B cell (primary cell): ENCODE data around the gene ARHGAP26. TPM values are rescaled to one million over a fixed set of nuclear protein-coding genes. Genes with fewer than 3 reads are reported as not detected.

Experiments used
- ATAC-seq: fragments of 200-7000 bp; cut with Tn5 transposase; one replicate; pipeline ENCODE4 v1.10.0; 2021; ENCODE audit warnings: low read depth, mild to moderate bottlenecking, moderate number of reproducible peaks, moderate library complexity
- CTCF ChIA-PET: fragments of 350-600 bp; sonication (Branson Sonifier 250); formaldehyde crosslinking; loops from one replicate; lab custom pipeline; 2021; ENCODE audit warnings: antibody characterized with exemption, inconsistent platforms; lab: Charles Lee
- POLR2A ChIA-PET: fragments of 350-600 bp; sonication (Branson Sonifier 250); formaldehyde crosslinking; loops from one replicate; lab custom pipeline; 2021; ENCODE audit warnings: antibody characterized with exemption; lab: Charles Lee
- DNase-seq: peaks from one replicate; pipeline ENCODE4 v3.0.0; 2013
- H2AFZ ChIP-seq: 2 replicates; pipeline ENCODE4 v1.6.1; 2012; ENCODE audit warnings: mild to moderate bottlenecking, low read depth, low read length; ENCODE audit not compliant: insufficient read depth, poor library complexity, severe bottlenecking
- H3K27ac ChIP-seq, 2 donors: 1 replicate in 1 of 2; 2 replicates in 1 of 2; pipeline ENCODE4 v1.5.1; 2012 to 2013; ENCODE audit warnings: low read length in 2 of 2, mild to moderate bottlenecking in 2 of 2, moderate library complexity in 1 of 2
- H3K27me3 ChIP-seq, 4 experiments: fragments of 200-600 bp in 1 of 4; sonication (generic) in 1 of 4; replicated peaks in 1 of 4; 1 replicate in 2 of 4; 2 replicates in 2 of 4; pipeline versions ENCODE4 v1.6.1 to v1.7.0; 2013 to 2016; ENCODE audit warnings: low read length in 3 of 4, mild to moderate bottlenecking in 2 of 4, mixed read lengths in 1 of 4, moderate library complexity in 1 of 4; ENCODE audit not compliant: insufficient read depth in 4 of 4, control insufficient read depth in 3 of 4; ENCODE audit errors: control extremely low read depth in 1 of 4
- H3K36me3 ChIP-seq, 2 experiments: replicated peaks in 1 of 2; 1 replicate in 1 of 2; 2 replicates in 1 of 2; pipeline versions ENCODE4 v1.6.1 to v1.7.1; 2013; ENCODE audit warnings: low read length in 1 of 2; ENCODE audit not compliant: insufficient read depth in 2 of 2, control insufficient read depth in 1 of 2; ENCODE audit errors: control extremely low read depth in 1 of 2, extremely low read depth in 1 of 2
- H3K4me1 ChIP-seq, 2 donors: fragments of 200-600 bp in 1 of 2; sonication (generic) in 1 of 2; 1 replicate in 1 of 2; 2 replicates in 1 of 2; pipeline versions ENCODE4 v1.5.1 to v1.6.1; 2013 to 2017; ENCODE audit warnings: low read length in 2 of 2; ENCODE audit not compliant: control insufficient read depth in 2 of 2, insufficient read depth in 2 of 2
- H3K4me2 ChIP-seq: replicated peaks from 2 replicates; pipeline ENCODE3; 2012; ENCODE audit warnings: mild to moderate bottlenecking, low read depth, low read length; ENCODE audit not compliant: poor library complexity, severe bottlenecking
- H3K4me3 ChIP-seq, 5 experiments: fragments of 200-600 bp in 1 of 5; sonication (generic) in 1 of 5; 1 replicate in 3 of 5; 2 replicates in 2 of 5; pipeline versions ENCODE4 v1.5.1 to v1.7.0; 2011 to 2016; ENCODE audit warnings: low read length in 4 of 5, mild to moderate bottlenecking in 4 of 5, low read depth in 2 of 5, control low read depth in 1 of 5, moderate library complexity in 1 of 5; ENCODE audit not compliant: insufficient read depth in 1 of 5; ENCODE audit errors: control extremely low read depth in 1 of 5, extremely low read depth in 1 of 5
- H3K79me2 ChIP-seq: fragments of 200-600 bp; sonication (generic); one replicate; pipeline ENCODE4 v1.6.0; 2016; ENCODE audit warnings: low read length; ENCODE audit not compliant: control insufficient read depth, insufficient read depth
- H3K9ac ChIP-seq: fragments of 200-600 bp; sonication (generic); 2 replicates; pipeline ENCODE4 v1.6.1; 2017; ENCODE audit warnings: mild to moderate bottlenecking, low read length, moderate library complexity
- H3K9me3 ChIP-seq, 3 donors: one replicate each; pipeline versions ENCODE4 v1.6.1 to v1.7.1; 2013; ENCODE audit warnings: low read length in 2 of 3; ENCODE audit not compliant: control insufficient read depth in 2 of 3, insufficient read depth in 1 of 3; ENCODE audit errors: control extremely low read depth in 1 of 3
- H4K20me1 ChIP-seq: 2 replicates; pipeline ENCODE4 v1.6.0; 2012; ENCODE audit warnings: mild to moderate bottlenecking, low read length; ENCODE audit not compliant: insufficient read depth, control insufficient read depth, poor library complexity, severe bottlenecking
- H3K27ac Mint-ChIP-seq: one replicate; pipeline ENCODE4 v1.8.0; 2021; ENCODE audit warnings: mixed read lengths
- H3K27me3 Mint-ChIP-seq: one replicate; pipeline ENCODE4 v1.8.0; 2021; ENCODE audit warnings: mixed read lengths
- H3K4me1 Mint-ChIP-seq: one replicate; pipeline ENCODE4 v1.8.0; 2021; ENCODE audit warnings: mixed read lengths
- H3K4me3 Mint-ChIP-seq: one replicate; pipeline ENCODE4 v1.8.0; 2021; ENCODE audit warnings: mixed read lengths
- H3K9me3 Mint-ChIP-seq: one replicate; pipeline ENCODE4 v1.8.0; 2022; ENCODE audit warnings: mixed read lengths; ENCODE audit not compliant: insufficient read depth
- EZH2 ChIP-seq: IDR thresholded peaks from 2 replicates; pipeline ENCODE4 v1.6.1; 2012; ENCODE audit warnings: borderline replicate concordance, low read depth, mild to moderate bottlenecking, moderate library complexity, low read length; ENCODE audit not compliant: insufficient read depth, poor library complexity, severe bottlenecking
- WGBS: methylation state at CpG from one replicate; pipeline ENCODE4 v1.1.5; 2013; ENCODE audit warnings: missing lambda C conversion rate; ENCODE audit not compliant: insufficient coverage; 5-methylcytosine and 5-hydroxymethylcytosine counted together
- intact Hi-C: fragments of 100-400 bp; cut with micrococcal nuclease; formaldehyde crosslinking; loops from one replicate; pipeline ENCODE4 v1.10.0; 2022
- polyA plus RNA-seq: library from polyadenylated mRNA; depleted of rRNA; stranded (reverse); fragments of >200 nt; gene quantifications from 2 replicates; pipeline ENCODE4 v1.2.3, GENCODE V29; 2012
- total RNA-seq, 2 donors: library from RNA; stranded (reverse); fragments of 120-200 nt in 1 of 2; gene quantifications; 1 replicate in 1 of 2; 2 replicates in 1 of 2; pipeline versions ENCODE4 v1.2.3 to v1.2.4, GENCODE V29; 2013 to 2022
- TF ChIP-seq, protein P1 (sequence below): fragments of 200-600 bp; IDR thresholded peaks from one replicate; pipeline ENCODE4 v1.8.0; 2022; ENCODE audit warnings: antibody characterized with exemption, mild to moderate bottlenecking

The ARHGAP26 gene
- total and polyA plus RNA-seq, 2 donors (not counting 1 experiment from before 2014, with no cell fraction given): 1.8 to 22.5 TPM

GRCh38 chr5:143234162-143234842 is 464.1 kb downstream of the ARHGAP26 start:
- intact Hi-C loops: no loop called here
- Mint-ChIP-seq H3K4me3 (no peak overlapping the region), H3K27ac (no peak overlapping the region), H3K9me3 (no peaks in the 10 kb centered on the region), H3K27me3 (no peaks in the 10 kb centered on the region), H3K4me1 (peaks cover 17% of the 10 kb centered on the region)
- DNase-seq (no peak), ATAC-seq (no peak)
- H3K36me3 ChIP-seq: no peaks in the 10 kb centered on the region
- no peak overlapping the region for H3K4me2 ChIP-seq
- 93% methylated on average over 7 of the region's 9 CpGs for WGBS
- H3K27ac ChIP-seq: no peak overlapping the region
- ChIA-PET POLR2A (no interaction called here), CTCF (no interaction called here)
- H3K27me3 ChIP-seq: no peaks in the 10 kb centered on the region
- no peaks in the 10 kb centered on the region for H4K20me1 ChIP-seq
- no peak overlapping the region for H3K9ac ChIP-seq
- peaks cover 13 to 15% of the 10 kb centered on the region in 2 donors for H3K4me1 ChIP-seq
- no peaks in the 10 kb centered on the region for H3K79me2 ChIP-seq
- no peak for TF ChIP-seq EZH2
- TF ChIP-seq, protein P1, sequence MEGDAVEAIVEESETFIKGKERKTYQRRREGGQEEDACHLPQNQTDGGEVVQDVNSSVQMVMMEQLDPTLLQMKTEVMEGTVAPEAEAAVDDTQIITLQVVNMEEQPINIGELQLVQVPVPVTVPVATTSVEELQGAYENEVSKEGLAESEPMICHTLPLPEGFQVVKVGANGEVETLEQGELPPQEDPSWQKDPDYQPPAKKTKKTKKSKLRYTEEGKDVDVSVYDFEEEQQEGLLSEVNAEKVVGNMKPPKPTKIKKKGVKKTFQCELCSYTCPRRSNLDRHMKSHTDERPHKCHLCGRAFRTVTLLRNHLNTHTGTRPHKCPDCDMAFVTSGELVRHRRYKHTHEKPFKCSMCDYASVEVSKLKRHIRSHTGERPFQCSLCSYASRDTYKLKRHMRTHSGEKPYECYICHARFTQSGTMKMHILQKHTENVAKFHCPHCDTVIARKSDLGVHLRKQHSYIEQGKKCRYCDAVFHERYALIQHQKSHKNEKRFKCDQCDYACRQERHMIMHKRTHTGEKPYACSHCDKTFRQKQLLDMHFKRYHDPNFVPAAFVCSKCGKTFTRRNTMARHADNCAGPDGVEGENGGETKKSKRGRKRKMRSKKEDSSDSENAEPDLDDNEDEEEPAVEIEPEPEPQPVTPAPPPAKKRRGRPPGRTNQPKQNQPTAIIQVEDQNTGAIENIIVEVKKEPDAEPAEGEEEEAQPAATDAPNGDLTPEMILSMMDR: no peak
- no peak overlapping the region for H2AFZ ChIP-seq
- no peak overlapping the region for H3K4me3 ChIP-seq
- no peaks in the 10 kb centered on the region for H3K9me3 ChIP-seq

DNA sequence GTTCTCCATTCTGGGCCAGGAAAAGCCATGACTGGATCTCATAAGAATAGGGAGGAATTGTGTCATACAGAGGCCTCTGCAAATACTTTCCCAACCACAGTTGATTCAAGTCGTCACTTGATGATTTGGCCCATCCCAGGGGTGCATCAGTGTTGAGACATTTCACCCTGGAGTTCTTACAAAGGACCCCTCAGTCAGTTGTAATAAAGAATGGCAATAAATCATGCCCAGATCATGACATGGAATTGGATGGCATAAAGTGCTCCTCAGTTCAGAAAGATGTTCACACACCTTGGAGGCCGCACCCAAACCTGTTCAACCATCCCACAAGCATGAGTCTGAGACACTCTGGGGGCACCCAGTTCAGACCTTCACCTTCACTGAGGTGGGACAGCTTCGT is 465.2 kb downstream of the ARHGAP26 start:
- Histone ChIP-seq H2AFZ (no peak overlapping the region), H4K20me1 (no peaks in the 10 kb centered on the region), H3K4me3 (no peak overlapping the region), H3K79me2 (no peaks in the 10 kb centered on the region), H3K4me2 (no peak overlapping the region), H3K27ac (no peak overlapping the region), H3K4me1 (peaks cover 2 to 4% of the 10 kb centered on the region in 2 donors), H3K9ac (no peak overlapping the region), H3K9me3 (no peaks in the 10 kb centered on the region), H3K27me3 (no peaks in the 10 kb centered on the region), H3K36me3 (no peaks in the 10 kb centered on the region)
- Mint-ChIP-seq H3K4me1 (peaks cover 5% of the 10 kb centered on the region), H3K9me3 (no peaks in the 10 kb centered on the region), H3K27me3 (no peaks in the 10 kb centered on the region), H3K27ac (no peak overlapping the region), H3K4me3 (no peak overlapping the region)
- TF ChIP-seq EZH2: no peak
- TF ChIP-seq, protein P1: no peak
- DNase-seq (no peak), ATAC-seq (no peak)
- CTCF ChIA-PET: no interaction called here
- intact Hi-C loops: no loop called here
- POLR2A ChIA-PET: no interaction called here
- 100% methylated on average over 1 of the region's 3 CpGs for WGBS
